OCI-LY1 (cell line): ENCODE results near the gene GNAT1.
A peak's percentile ranks its signal among the peaks of the same experiment; 100 is the strongest.

Experiments used
- H2AFZ ChIP-seq: fragments of 200-600 bp; sonication (generic), shearing (Covaris generic); 2 replicates; pipeline ENCODE4 v1.6.0; 2014; ENCODE audit warnings: antibody characterized with exemption, mild to moderate bottlenecking, low read length
- H3F3A ChIP-seq: fragments of 200-600 bp; sonication (generic), shearing (Covaris generic); 2 replicates; pipeline ENCODE4 v1.6.0; 2014; ENCODE audit warnings: mild to moderate bottlenecking, antibody characterized with exemption, low read length, moderate library complexity; ENCODE audit not compliant: insufficient read depth
- H3K27ac ChIP-seq: fragments of 200-600 bp; sonication (generic); 2 replicates; pipeline ENCODE4 v1.5.1; 2014; ENCODE audit warnings: low read length, mixed run types, mild to moderate bottlenecking, low read depth; ENCODE audit not compliant: poor library complexity, severe bottlenecking
- H3K27me3 ChIP-seq: fragments of 200-600 bp; sonication (generic); 2 replicates; pipeline ENCODE4 v1.6.0; 2014; ENCODE audit warnings: antibody characterized with exemption, mild to moderate bottlenecking, low read length, moderate library complexity; ENCODE audit not compliant: insufficient read depth
- H3K36me3 ChIP-seq: fragments of 200-600 bp; sonication (generic); 2 replicates; pipeline ENCODE4 v1.6.1; 2014; ENCODE audit warnings: mild to moderate bottlenecking, antibody characterized with exemption, low read length, moderate library complexity, mixed read lengths; ENCODE audit not compliant: insufficient read depth
- H3K4me1 ChIP-seq: fragments of 200-600 bp; sonication (generic); 2 replicates; pipeline ENCODE4 v1.5.1; 2014; ENCODE audit warnings: mild to moderate bottlenecking, low read length, moderate library complexity; ENCODE audit not compliant: insufficient read depth, severe bottlenecking
- H3K4me2 ChIP-seq: fragments of 200-600 bp; sonication (generic), shearing (Covaris generic); 2 replicates; pipeline ENCODE4 v1.6.1; 2014; ENCODE audit warnings: low read length
- H3K4me3 ChIP-seq: fragments of 200-600 bp; sonication (generic); 2 replicates; pipeline ENCODE4 v1.5.1; 2014; ENCODE audit warnings: low read length, low read depth, mild to moderate bottlenecking, mixed read lengths; ENCODE audit not compliant: poor library complexity, severe bottlenecking
- H3K79me2 ChIP-seq: fragments of 200-600 bp; shearing (Covaris generic); 2 replicates; pipeline ENCODE4 v1.6.1; 2016; ENCODE audit warnings: mixed run types, low read length, mixed read lengths; ENCODE audit not compliant: insufficient read depth
- H3K9ac ChIP-seq: fragments of 200-600 bp; sonication (generic), shearing (Covaris generic); 2 replicates; pipeline ENCODE4 v1.6.1; 2014; ENCODE audit warnings: mild to moderate bottlenecking, low read length, mixed read lengths
- H3K9me2 ChIP-seq: fragments of 200-600 bp; sonication (generic), shearing (Covaris generic); 2 replicates; pipeline ENCODE4 v1.6.1; 2014; ENCODE audit warnings: low read depth, mild to moderate bottlenecking, low read length, mixed read lengths
- H3K9me3 ChIP-seq: fragments of 200-600 bp; shearing (Covaris generic); 2 replicates; pipeline ENCODE4 v1.6.1; 2014; ENCODE audit warnings: low read length, mixed read lengths
- H4K20me1 ChIP-seq: fragments of 200-600 bp; sonication (generic), shearing (Covaris generic); 2 replicates; pipeline ENCODE4 v1.6.0; 2016; ENCODE audit warnings: mild to moderate bottlenecking, low read length; ENCODE audit not compliant: insufficient read depth
- EZH2 ChIP-seq: fragments of 200-600 bp; sonication (generic), shearing (Covaris generic); IDR thresholded peaks from 2 replicates; pipeline ENCODE4 v1.8.0; 2017; ENCODE audit warnings: borderline replicate concordance, mixed run types, mild to moderate bottlenecking, antibody characterized with exemption, low read length, moderate library complexity, mixed read lengths
- TF ChIP-seq, protein P1 (sequence below): fragments of 200-600 bp; sonication (generic), shearing (Covaris generic); IDR thresholded peaks from 2 replicates; pipeline ENCODE4 v1.5.1; 2017; ENCODE audit warnings: mild to moderate bottlenecking, antibody characterized with exemption, low read length, moderate library complexity, mixed read lengths

The GNAT1 gene

GRCh38 chr3:50155891-50156290 lies 35.5 kb upstream of the GNAT1 start:
- H3F3A ChIP-seq = no peaks in the 10 kb centered on the region
- no peak overlapping the region for H2AFZ ChIP-seq
- no peaks in the 10 kb centered on the region for H3K9me3 ChIP-seq
- TF ChIP-seq, protein P1, sequence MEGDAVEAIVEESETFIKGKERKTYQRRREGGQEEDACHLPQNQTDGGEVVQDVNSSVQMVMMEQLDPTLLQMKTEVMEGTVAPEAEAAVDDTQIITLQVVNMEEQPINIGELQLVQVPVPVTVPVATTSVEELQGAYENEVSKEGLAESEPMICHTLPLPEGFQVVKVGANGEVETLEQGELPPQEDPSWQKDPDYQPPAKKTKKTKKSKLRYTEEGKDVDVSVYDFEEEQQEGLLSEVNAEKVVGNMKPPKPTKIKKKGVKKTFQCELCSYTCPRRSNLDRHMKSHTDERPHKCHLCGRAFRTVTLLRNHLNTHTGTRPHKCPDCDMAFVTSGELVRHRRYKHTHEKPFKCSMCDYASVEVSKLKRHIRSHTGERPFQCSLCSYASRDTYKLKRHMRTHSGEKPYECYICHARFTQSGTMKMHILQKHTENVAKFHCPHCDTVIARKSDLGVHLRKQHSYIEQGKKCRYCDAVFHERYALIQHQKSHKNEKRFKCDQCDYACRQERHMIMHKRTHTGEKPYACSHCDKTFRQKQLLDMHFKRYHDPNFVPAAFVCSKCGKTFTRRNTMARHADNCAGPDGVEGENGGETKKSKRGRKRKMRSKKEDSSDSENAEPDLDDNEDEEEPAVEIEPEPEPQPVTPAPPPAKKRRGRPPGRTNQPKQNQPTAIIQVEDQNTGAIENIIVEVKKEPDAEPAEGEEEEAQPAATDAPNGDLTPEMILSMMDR = no peak
- no peak for TF ChIP-seq EZH2
- peaks cover 17% of the 10 kb centered on the region; the same call in 1 of the 2 replicates for H3K27me3 ChIP-seq
- H3K4me3 ChIP-seq = no peak overlapping the region
- no peak overlapping the region for H3K27ac ChIP-seq
- H3K9ac ChIP-seq = no peak overlapping the region
- no peaks in the 10 kb centered on the region for H3K9me2 ChIP-seq
- H3K36me3 ChIP-seq = no peaks in the 10 kb centered on the region
- H3K79me2 ChIP-seq = no peaks in the 10 kb centered on the region
- H3K4me1 ChIP-seq = peaks cover 9% of the 10 kb centered on the region
- H4K20me1 ChIP-seq = no peaks in the 10 kb centered on the region
- 0 out of 2 replicates have a peak overlapping the region, but pooled peaks have one; percentile 93 for H3K4me2 ChIP-seq

DNA sequence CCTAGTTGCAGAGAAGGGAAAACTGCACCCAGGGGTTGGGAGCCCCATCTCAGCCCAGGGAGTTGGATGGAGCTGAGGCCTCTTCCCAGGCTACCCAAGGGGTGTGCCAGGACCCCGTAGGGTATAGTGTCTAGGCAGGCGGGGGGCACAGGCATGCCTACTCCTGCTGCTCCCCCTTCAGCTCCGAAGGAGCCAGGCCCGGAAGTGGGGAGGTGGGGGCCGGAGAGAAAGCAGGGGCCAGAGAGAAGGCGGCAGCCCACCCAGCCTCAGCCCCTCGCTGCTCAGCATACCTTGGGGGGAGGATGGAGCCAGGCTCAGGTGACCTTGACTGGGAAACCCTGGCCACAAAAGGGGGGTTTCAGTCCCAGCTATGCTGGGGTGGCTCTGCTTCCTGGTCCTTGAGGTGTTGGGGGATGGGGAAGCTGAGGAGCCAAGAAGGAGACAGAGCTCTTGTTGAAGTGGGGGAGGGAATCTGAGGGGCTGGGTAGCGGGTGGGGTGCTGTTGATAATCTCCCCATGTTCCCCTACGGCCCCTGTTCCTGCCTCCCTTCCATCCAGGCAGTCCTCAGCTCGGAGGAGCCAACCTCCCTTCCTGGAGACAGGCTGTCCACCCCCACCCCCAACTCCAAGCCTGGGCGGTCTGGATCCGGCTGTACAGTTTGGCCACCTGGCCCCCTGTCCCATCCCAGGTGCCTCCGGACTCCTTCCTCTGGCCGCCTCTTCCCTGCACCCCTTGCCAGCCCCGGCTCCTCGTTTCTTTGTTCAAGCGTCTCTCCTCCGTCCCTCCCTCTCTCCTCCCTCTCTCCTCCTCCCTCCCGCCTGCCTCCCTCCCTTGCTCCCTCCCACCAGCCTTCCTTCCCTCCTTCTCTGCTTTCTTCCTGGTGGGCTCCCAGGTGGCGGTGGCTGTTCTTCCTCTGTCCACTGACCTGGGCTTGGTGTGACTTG lies 34.6 kb upstream of the GNAT1 start:
- Histone ChIP-seq H3K9me3 (no peaks in the 10 kb centered on the region), H3K36me3 (no peaks in the 10 kb centered on the region), H3K4me2 (no peak overlapping the region), H3K27me3 (peaks cover 21% of the 10 kb centered on the region; the same call in 1 of the 2 replicates), H3K9ac (no peak overlapping the region), H2AFZ (no peak overlapping the region), H3K4me3 (no peak overlapping the region), H4K20me1 (no peaks in the 10 kb centered on the region), H3F3A (no peaks in the 10 kb centered on the region), H3K79me2 (no peaks in the 10 kb centered on the region), H3K27ac (no peak overlapping the region), H3K4me1 (peaks cover 9% of the 10 kb centered on the region), H3K9me2 (no peaks in the 10 kb centered on the region)
- TF ChIP-seq EZH2 = no peak
- TF ChIP-seq, protein P1 = no peak

DNA sequence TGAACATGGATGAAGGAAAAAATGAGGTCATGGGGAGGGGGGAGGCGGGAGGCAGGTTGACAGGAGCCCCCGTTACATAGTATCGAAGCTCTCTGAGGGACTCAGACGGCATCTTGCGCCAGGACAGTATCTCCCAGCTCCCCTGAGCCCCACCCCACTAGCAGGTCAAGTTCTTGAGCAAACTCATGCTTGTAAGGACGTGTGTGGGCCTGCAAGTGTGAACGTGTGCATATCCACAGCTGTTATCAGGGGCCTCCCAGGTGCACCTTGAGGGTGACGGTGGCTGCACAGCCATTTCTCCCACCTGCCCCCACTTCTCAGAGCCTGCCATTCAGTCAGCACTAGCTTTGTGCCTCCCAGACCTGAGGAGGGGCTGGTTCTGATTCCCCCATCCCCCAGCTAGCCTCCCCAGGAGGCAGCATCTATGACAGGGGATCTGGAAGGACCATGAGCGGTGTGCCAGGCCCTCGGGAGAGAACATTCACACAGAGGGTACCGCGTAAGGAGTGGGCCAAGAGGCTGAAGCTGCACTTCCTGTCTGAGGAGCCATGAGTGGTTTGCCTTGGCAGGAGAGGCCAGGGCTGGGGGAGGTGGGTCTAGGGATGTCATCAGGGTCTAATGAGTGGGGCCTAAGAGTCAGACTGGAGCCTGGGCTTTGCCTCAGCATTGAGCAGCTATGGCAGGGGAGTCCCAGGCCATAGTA lies 33.4 kb upstream of the GNAT1 start:
- H3K27me3 ChIP-seq = peaks cover 21% of the 10 kb centered on the region; the same call in 1 of the 2 replicates
- H3K9ac ChIP-seq = no peak overlapping the region
- H3K4me1 ChIP-seq = peaks cover 9% of the 10 kb centered on the region
- H3K9me2 ChIP-seq = no peaks in the 10 kb centered on the region
- H3K4me2 ChIP-seq = no peak overlapping the region
- TF ChIP-seq, protein P1 = no peak
- no peak for TF ChIP-seq EZH2
- H3F3A ChIP-seq = no peaks in the 10 kb centered on the region
- no peak overlapping the region for H3K4me3 ChIP-seq
- H3K36me3 ChIP-seq = no peaks in the 10 kb centered on the region
- no peaks in the 10 kb centered on the region for H4K20me1 ChIP-seq
- H3K79me2 ChIP-seq = no peaks in the 10 kb centered on the region
- H2AFZ ChIP-seq = no peak overlapping the region
- H3K9me3 ChIP-seq = no peaks in the 10 kb centered on the region
- no peak overlapping the region for H3K27ac ChIP-seq
